IPS-15b (cell line): ENCODE results near the gene ACACB.

Source experiments
- H3K27me3 ChIP-seq: one replicate; pipeline ENCODE4 v1.6.1; 2013; ENCODE audit warnings: low read length; ENCODE audit not compliant: control insufficient read depth, insufficient read depth
- H3K36me3 ChIP-seq: one replicate; pipeline ENCODE4 v1.6.1; 2013; ENCODE audit warnings: low read length; ENCODE audit not compliant: control insufficient read depth, insufficient read depth
- H3K4me1 ChIP-seq: one replicate; pipeline ENCODE4 v1.6.1; 2013; ENCODE audit warnings: mild to moderate bottlenecking, low read length; ENCODE audit not compliant: control insufficient read depth, insufficient read depth
- H3K4me3 ChIP-seq: one replicate; pipeline ENCODE4 v1.5.1; 2013; ENCODE audit warnings: low read depth, low read length
- H3K9ac ChIP-seq: one replicate; pipeline ENCODE4 v1.6.1; 2013; ENCODE audit warnings: low read depth, mild to moderate bottlenecking, low read length
- H3K9me3 ChIP-seq: one replicate; pipeline ENCODE4 v1.6.1; 2013; ENCODE audit warnings: mild to moderate bottlenecking, low read length; ENCODE audit not compliant: control insufficient read depth, insufficient read depth

Gene ACACB

DNA sequence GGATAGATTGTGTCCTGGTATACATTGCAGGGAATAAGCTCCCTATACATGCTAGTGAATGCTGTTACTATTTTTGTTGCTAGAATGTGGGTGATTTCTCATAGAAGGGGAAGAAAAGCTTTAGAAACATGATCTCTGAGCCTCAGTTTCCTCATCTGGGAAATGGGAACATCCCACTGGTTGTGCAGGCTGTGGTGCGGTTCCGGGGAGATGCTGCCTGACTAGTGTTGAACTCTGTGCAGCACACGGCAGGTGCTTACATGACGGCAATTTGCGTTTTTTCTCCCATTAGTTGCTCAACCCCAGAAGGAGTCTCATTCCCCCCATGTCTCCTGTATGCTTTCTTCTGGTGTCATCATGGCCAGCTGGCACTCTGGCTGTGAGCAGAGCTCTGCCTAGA, 159.8 kb downstream of the ACACB start:
- no peaks in the 10 kb centered on the region for H3K9me3 ChIP-seq
- no peaks in the 10 kb centered on the region for H3K36me3 ChIP-seq
- no peak overlapping the region for H3K4me3 ChIP-seq

GRCh38 chr12:109277255-109277898, 161.0 kb downstream of the ACACB start:
- no peaks in the 10 kb centered on the region for H3K27me3 ChIP-seq
- H3K9ac ChIP-seq = no peak overlapping the region
- H3K36me3 ChIP-seq = no peaks in the 10 kb centered on the region
- no peaks in the 10 kb centered on the region for H3K9me3 ChIP-seq
- peaks cover 6% of the 10 kb centered on the region for H3K4me1 ChIP-seq
- no peak overlapping the region for H3K4me3 ChIP-seq

More for the DNA sequence above, 159.8 kb downstream of the ACACB start:
- H3K27me3 ChIP-seq = no peaks in the 10 kb centered on the region
- no peak overlapping the region for H3K9ac ChIP-seq
- peaks cover 6% of the 10 kb centered on the region for H3K4me1 ChIP-seq

GRCh38 chr12:109277899-109278762, 161.7 kb downstream of the ACACB start:
- Histone ChIP-seq H3K4me3 (no peak overlapping the region), H3K4me1 (peaks cover 6% of the 10 kb centered on the region), H3K9me3 (no peaks in the 10 kb centered on the region), H3K27me3 (no peaks in the 10 kb centered on the region), H3K9ac (no peak overlapping the region), H3K36me3 (no peaks in the 10 kb centered on the region)

- Histone ChIP-seq H3K4me1 (peaks cover 6% of the 10 kb centered on the region), H3K4me3 (no peak overlapping the region), H3K9me3 (no peaks in the 10 kb centered on the region), H3K27me3 (no peaks in the 10 kb centered on the region), H3K36me3 (no peaks in the 10 kb centered on the region), H3K9ac (no peak overlapping the region)
These were observed 162.5 kb downstream of the ACACB start for GRCh38 chr12:109278912-109279311.

DNA sequence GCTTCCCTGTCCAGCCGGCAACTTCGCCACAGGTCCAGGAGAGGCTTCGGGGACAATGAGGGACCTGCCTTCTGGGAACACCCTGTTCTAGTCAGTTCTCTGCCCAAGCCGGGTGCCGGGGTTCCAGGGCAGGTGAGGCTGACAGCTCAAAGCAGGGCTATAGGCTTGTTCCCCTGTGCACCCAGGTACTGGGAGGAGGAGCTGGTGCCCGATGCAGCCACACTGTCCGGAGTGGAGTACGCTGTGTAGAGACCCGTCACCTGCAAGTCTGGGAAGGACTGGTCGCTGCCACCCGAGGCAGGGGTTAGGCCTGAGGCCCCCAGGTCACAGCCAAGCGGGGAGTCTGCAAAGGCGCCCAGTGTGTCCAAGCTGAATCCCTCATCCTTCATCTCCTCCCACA, 163.1 kb downstream of the ACACB start:
- Histone ChIP-seq H3K4me3 (no peak overlapping the region), H3K9ac (no peak overlapping the region), H3K4me1 (peaks cover 6% of the 10 kb centered on the region), H3K27me3 (no peaks in the 10 kb centered on the region), H3K36me3 (no peaks in the 10 kb centered on the region), H3K9me3 (no peaks in the 10 kb centered on the region)

DNA sequence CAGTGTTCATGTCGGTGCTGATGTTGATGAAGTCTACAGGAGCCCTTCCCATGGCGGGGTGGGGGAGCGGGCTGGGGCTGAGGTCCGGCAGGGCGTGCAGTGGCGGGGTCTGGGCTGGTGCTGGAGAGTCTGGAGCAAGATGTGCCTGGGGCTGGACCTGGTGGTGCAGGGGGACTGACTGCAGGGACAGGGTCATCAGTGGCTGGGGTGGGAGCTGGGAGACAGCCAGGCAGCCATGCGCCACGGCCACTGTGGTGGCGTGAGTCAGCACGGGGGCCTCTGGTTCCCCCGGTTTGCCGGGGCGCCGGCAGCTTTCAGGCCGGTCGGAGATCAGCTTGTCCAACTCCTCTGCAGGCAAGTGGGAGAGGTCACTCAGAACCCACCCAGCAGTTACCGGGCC, 165.1 kb downstream of the ACACB start:
- no peak overlapping the region for H3K9ac ChIP-seq
- peaks cover 6% of the 10 kb centered on the region for H3K4me1 ChIP-seq
- H3K27me3 ChIP-seq = no peaks in the 10 kb centered on the region
- no peaks in the 10 kb centered on the region for H3K36me3 ChIP-seq
- H3K4me3 ChIP-seq = no peak overlapping the region
- H3K9me3 ChIP-seq = no peaks in the 10 kb centered on the region

DNA sequence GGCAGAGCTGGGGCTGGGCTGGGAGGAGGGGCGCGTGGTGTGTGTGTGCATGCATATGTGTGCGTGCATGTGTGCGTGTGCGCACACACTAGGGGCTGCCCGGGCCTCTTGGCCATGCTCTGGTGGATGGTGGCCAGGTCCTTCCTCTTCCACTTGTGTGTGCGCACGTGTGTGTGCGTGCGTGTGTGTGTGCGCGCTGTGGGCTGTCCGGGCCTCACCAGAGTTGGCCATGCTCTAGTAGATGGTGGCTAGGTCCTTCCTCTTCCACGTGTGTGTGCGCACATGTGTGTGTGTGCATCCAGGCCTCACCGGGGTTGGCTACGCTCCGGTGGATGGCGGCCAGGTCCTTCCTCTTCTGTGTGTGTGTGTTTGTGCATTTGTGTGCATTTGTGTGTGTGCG, 168.0 kb downstream of the ACACB start:
- Histone ChIP-seq H3K9me3 (no peaks in the 10 kb centered on the region), H3K4me1 (no peaks in the 10 kb centered on the region), H3K9ac (no peak overlapping the region), H3K27me3 (no peaks in the 10 kb centered on the region), H3K36me3 (peaks cover 2% of the 10 kb centered on the region), H3K4me3 (no peak overlapping the region)

- Histone ChIP-seq H3K9ac (no peak overlapping the region), H3K4me1 (no peaks in the 10 kb centered on the region), H3K36me3 (peaks cover 2% of the 10 kb centered on the region), H3K9me3 (no peaks in the 10 kb centered on the region), H3K27me3 (no peaks in the 10 kb centered on the region), H3K4me3 (no peak overlapping the region)
These were observed 169.9 kb downstream of the ACACB start for GRCh38 chr12:109286252-109286651.

DNA sequence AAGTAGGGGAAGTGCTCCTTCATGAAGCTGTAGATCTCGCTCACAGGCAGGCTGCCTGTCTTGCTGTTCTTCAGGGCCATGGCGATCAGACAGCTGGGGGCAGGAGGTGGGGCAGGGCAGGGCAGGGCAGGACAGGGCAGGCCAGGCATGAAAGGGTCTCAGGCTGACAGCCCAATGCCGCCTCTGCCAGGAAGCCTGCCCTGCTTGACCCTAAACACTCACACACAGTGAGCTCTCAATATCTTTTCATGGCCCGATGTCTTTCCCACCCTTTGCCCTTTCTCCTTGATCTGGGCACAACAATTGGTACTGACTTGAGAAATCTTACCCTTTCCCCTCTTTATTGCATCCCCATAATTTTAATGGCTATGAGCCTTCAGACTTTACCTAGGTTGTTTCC, 170.3 kb downstream of the ACACB start:
- Histone ChIP-seq H3K4me3 (no peak overlapping the region), H3K27me3 (no peaks in the 10 kb centered on the region), H3K36me3 (peaks cover 2% of the 10 kb centered on the region), H3K4me1 (no peaks in the 10 kb centered on the region), H3K9ac (no peak overlapping the region), H3K9me3 (no peaks in the 10 kb centered on the region)

- no peaks in the 10 kb centered on the region for H3K27me3 ChIP-seq
- no peak overlapping the region for H3K9ac ChIP-seq
- peaks cover 2% of the 10 kb centered on the region for H3K36me3 ChIP-seq
- H3K4me3 ChIP-seq = no peak overlapping the region
- no peaks in the 10 kb centered on the region for H3K9me3 ChIP-seq
- H3K4me1 ChIP-seq = no peaks in the 10 kb centered on the region
These were observed 170.8 kb downstream of the ACACB start for GRCh38 chr12:109287181-109287580.

DNA sequence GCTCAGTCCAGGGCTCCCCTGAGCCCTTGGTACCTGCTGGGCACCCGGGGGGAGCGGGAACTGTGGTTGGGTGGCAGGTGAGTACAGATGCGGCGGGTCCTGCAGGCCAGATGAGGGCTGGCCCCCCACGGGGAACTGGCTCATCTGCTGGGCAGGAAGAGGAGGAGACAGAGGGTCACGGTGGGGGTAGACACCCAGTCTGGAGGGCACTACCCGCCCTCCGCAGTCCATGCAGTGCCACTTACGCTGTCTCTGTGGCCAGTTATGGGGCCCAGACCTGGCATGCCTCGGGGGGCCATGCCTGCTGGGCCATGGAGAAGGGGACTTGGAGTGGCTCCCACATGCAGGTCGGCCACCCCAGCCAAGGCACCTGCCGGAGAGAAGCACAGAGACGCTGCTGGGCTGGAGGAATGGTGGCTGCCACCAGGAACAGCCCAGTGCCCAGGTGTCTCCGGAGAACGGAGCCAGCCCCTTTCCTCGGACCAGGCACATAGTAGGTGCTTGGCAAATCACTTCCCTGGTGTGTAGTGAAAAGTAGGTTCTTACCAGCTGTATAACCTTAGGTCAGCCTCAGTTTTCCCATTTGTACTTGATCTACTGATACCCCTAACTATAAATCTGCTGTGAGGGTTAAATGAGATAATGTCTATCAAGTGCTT, 171.6 kb downstream of the ACACB start:
- H3K36me3 ChIP-seq = peaks cover 2% of the 10 kb centered on the region
- no peaks in the 10 kb centered on the region for H3K4me1 ChIP-seq
- no peaks in the 10 kb centered on the region for H3K9me3 ChIP-seq
- H3K27me3 ChIP-seq = no peaks in the 10 kb centered on the region
- H3K9ac ChIP-seq = no peak overlapping the region
- no peak overlapping the region for H3K4me3 ChIP-seq

DNA sequence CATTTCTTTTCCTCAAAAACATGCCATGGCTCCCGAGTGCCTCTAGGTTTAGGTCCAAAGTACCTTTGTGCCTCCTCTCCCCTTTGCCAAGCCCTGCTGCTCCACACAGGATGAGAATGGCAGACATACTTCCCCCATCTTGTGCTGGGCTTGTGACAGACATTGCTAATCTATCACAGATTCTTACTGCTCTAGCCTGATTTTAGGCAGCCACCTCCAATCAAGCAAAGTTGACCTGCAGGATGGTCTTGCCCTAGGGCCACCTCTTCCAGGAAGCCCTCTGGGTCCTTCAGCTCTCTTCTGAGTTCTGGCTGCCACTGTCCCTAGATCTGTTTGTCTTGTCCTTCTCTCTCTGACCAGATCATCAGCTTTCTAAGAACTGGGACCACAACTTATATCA, 172.2 kb downstream of the ACACB start:
- H3K4me1 ChIP-seq = no peaks in the 10 kb centered on the region
- H3K36me3 ChIP-seq = peaks cover 2% of the 10 kb centered on the region
- H3K27me3 ChIP-seq = no peaks in the 10 kb centered on the region
- H3K9me3 ChIP-seq = no peaks in the 10 kb centered on the region
- H3K9ac ChIP-seq = no peak overlapping the region
- no peak overlapping the region for H3K4me3 ChIP-seq
